Neural cell (in vitro differentiated cells): Measurements from ENCODE around the gene SEC24D.
"Not testable (repeated sequence)": the region's sequence is repeated elsewhere in the genome, so short reads cannot be mapped to it uniquely, and the experiment has no call there.

Experiments used
- CTCF ChIP-seq: fragments of 450-650 bp; IDR thresholded peaks from 2 replicates; pipeline ENCODE4 v1.5.1; 2014; ENCODE audit warnings: antibody characterized with exemption, mild to moderate bottlenecking, moderate library complexity; ENCODE audit not compliant: poor library complexity, severe bottlenecking
- EP300 ChIP-seq: fragments of 450-650 bp; conservative IDR thresholded peaks from 2 replicates; pipeline ENCODE4 v1.6.1; 2014; ENCODE audit warnings: antibody characterized with exemption, mild to moderate bottlenecking, moderate library complexity; ENCODE audit not compliant: poor library complexity, severe bottlenecking
- EZH2 ChIP-seq: fragments of 200-600, 300-800 bp; shearing (Covaris generic), sonication (generic); IDR thresholded peaks from 2 replicates; pipeline ENCODE4 v1.6.1; 2014; ENCODE audit warnings: antibody characterized with exemption, low read length, borderline replicate concordance, mild to moderate bottlenecking; ENCODE audit not compliant: insufficient read depth, poor library complexity, severe bottlenecking
- POLR2AphosphoS5 ChIP-seq: IDR thresholded peaks from 2 replicates; pipeline ENCODE4 v1.6.1; 2012
- RAD21 ChIP-seq: fragments of 450-650 bp; conservative IDR thresholded peaks from 2 replicates; pipeline ENCODE4 v1.6.1; 2014; ENCODE audit warnings: antibody characterized with exemption, mild to moderate bottlenecking, moderate library complexity
- REST ChIP-seq: IDR thresholded peaks from 2 replicates; pipeline ENCODE4 v1.6.1; 2012; ENCODE audit warnings: borderline replicate concordance
- SMC3 ChIP-seq: fragments of 450-650 bp; conservative IDR thresholded peaks from 2 replicates; pipeline ENCODE4 v1.6.1; 2014; ENCODE audit warnings: antibody characterized with exemption, mild to moderate bottlenecking, moderate library complexity; ENCODE audit not compliant: poor library complexity
- TAF1 ChIP-seq: IDR thresholded peaks from 2 replicates; pipeline ENCODE4 v1.6.1; 2012; ENCODE audit warnings: low read depth

- not testable (repeated sequence) for TF ChIP-seq EZH2, CTCF, REST, EP300, TAF1, RAD21, SMC3, POLR2AphosphoS5
Observed at GRCh38 chr4:118791690-118792446, 44.1 kb downstream of the SEC24D start.
